Activated CD8-positive, alpha-beta memory T cell treated with anti-CD3 and anti-CD28 coated beads for 4 hours (primary cell): ENCODE data around the gene TNFRSF6B.

Experiments
- DNase-seq, 2 donors: peaks; one replicate each; pipeline ENCODE4 v3.0.0-alpha.2; 2020; ENCODE audit warnings: low read depth in 2 of 2

TNFRSF6B gene

DNA sequence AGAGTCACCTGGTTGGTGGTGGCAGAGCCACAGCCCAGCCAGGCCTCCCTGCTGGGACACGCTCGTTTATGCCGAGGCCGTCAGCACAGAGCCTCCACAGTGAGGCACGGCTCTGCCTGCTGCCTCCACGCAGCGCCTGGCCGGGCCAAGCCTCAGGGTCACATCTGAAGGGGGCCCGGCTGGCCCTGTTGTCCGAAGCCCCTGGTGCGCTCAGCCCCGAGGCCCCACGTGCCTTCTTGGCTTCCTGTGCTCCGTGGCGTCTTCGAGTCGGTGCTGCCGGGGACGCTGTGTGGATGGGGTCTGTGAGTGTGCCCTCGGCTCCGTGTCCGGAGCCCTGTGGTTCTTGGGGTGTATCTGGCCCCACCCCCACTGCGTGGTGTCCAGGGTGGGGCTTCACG, 10.4 kb upstream of the TNFRSF6B start:
- DNase-seq = no peak

DNA sequence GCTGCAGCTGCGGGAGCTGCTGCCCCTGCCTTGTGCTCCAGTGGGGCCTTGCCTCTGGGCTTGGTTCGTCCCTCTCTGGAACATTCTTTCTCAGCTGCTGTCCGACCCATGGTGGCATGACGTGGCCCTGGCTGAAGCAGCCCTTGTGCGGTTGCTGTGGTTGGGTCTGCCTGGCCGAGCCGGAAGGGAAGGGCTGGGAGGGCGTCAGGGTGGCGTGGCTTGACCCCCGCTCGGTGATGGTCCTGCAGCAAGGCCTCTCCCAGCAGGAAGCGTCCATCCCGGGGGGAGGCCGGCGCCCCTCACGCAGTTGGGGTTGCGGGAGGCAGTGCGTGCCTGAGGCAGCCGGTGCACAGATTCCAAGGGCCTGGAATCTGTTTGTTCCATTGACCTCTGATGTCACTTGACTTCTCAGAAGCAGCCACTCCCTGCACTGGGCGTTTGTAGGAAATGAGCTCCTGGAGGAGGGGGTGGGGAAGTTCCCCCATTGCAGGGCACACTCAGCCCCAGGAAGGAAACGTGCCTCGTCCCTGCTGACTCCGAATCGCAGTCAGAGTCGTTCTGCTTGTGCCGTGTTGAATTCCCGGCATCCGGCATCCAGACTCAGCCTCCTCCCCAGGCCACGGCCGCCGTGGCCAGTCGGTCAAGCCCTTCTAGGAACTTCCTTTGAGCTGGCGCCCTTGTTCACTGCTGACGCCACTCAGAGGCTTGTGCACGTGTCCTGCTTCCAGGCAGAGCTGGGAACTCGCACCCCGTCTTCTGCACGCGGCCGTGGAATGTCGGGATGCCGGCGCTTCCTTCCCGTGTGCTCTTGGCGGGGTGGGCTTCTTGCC, 9.7 kb upstream of the TNFRSF6B start:
- peak in 1 of 2 donors; percentile 45 for DNase-seq

DNA sequence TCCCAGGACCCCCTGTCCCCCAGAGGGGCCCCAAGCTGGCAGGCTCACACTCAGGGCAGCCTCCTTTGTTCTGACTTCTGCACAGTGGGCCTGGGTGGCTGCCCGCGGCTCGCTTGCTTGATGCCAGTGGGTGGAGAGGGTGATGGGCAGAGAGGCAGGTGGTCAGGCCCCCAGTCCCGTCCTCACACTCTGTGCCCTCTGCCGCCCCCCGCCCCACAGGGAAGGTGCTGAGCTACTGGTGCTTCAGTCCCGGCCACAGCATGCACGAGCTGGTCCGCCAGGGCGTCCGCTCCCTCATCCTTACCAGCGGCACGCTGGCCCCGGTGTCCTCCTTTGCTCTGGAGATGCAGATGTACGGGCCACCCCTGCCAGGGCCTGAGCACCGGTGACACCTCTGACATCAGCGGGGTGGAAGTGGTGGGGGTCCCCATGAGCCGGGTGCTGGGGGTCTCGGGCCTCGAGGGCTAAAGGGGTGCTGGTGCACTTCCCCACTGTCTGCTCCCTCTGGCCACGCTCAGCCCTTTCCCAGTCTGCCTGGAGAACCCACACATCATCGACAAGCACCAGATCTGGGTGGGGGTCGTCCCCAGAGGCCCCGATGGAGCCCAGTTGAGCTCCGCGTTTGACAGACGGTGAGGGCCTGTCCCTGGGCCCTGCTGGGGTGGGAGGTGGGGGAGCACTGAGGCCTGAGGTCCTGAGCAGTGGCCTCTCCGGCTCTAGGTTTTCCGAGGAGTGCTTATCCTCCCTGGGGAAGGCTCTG, 8.9 kb upstream of the TNFRSF6B start:
- no peak for DNase-seq

DNA sequence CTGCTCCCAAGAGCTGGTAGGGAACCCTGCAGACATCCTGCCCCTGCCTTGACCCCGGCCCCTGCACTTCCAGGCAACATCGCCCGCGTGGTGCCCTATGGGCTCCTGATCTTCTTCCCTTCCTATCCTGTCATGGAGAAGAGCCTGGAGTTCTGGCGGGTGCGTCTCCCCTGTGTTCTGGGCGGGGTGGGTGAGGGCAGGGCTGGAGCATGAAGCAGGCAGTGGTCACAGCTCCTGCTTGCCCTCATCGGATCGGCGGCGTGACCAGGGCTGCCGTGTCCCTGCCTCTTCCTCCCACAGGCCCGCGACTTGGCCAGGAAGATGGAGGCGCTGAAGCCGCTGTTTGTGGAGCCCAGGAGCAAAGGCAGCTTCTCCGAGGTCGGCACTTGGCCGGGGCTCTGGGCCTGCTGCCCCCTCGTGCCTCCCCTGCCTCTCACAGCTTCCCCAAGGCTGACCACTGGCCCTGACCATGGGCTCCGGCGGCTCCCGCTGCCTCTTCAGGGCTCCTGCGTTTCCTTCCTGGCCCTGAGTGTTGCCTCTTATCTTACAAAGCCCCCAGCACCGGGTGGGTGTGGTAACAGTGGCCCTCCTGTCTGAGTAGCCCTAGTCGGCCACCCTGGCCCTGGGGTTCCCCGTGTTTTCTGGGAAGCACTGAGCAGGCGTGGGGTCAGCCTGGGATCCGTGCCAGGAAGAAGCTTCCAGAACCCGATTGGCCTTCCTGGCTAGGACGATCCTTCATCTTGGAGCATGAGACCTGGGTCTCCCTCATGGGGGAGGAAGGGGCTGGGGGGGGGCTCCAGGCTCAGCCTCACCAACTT, 8.0 kb upstream of the TNFRSF6B start:
- no peak for DNase-seq

DNA sequence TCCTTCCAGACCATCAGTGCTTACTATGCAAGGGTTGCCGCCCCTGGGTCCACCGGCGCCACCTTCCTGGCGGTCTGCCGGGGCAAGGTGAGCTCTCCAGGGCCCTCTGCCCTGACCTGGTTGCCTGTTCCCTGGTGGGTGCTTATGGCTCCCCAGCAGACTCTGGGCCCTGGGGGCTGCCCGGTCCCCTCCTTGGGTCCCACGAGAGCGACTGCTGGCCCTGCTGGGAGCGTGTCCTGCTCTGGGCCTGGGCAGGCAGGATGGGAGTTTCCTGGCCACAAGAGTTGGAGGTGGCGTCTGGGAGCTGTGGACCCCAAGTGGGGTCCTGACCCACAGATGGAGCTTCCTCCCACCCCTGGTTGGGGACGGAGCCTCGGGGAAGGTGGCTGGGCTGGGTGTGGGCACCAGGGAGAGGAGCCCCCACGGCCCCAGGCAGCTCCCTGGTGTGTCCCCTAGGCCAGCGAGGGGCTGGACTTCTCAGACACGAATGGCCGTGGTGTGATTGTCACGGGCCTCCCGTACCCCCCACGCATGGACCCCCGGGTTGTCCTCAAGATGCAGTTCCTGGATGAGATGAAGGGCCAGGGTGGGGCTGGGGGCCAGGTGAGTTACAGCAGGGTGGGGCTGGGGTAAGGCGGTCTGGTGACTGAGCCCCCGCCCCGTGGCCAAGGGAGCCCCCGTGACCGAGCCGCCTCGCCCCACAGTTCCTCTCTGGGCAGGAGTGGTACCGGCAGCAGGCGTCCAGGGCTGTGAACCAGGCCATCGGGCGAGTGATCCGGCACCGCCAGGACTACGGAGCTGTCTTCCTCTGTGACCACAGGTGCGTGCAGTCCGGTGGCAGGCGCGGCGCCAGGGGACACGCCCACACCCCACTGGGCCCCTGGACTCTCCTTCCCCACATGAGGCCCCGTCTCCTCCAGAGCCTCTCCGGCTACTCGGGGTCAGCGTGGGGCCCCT, 7.1 kb upstream of the TNFRSF6B start:
- DNase-seq = no peak

DNA sequence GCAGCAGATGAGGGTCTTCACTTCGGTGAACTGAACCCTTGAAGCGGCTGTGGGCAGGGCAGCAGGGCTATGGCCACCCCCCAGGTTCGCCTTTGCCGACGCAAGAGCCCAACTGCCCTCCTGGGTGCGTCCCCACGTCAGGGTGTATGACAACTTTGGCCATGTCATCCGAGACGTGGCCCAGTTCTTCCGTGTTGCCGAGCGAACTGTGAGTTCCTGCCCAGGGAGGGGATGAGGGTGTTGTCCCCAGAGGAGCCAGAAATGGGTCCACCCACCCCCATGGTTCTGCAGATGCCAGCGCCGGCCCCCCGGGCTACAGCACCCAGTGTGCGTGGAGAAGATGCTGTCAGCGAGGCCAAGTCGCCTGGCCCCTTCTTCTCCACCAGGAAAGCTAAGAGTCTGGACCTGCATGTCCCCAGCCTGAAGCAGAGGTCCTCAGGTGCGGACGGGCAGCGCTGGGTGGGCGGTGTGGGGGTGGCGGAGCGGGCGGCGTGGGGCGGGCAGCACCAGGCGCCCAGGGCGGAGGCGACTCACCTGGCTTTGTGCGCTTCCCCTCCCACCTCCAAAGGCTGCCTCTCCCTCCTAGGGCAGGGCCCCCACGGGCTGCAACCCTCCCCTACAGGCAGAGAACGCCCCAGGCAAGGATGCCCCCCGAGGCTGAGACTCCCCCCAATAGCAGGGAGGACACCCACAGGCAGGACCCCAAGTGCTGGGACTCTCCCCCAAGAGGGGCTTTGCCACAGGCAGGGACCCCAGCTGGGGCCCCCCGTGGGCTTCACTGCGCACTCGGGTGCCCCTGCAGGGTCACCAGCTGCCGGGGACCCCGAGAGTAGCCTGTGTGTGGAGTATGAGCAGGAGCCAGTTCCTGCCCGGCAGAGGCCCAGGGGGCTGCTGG, 6.2 kb upstream of the TNFRSF6B start:
- no peak for DNase-seq

DNA sequence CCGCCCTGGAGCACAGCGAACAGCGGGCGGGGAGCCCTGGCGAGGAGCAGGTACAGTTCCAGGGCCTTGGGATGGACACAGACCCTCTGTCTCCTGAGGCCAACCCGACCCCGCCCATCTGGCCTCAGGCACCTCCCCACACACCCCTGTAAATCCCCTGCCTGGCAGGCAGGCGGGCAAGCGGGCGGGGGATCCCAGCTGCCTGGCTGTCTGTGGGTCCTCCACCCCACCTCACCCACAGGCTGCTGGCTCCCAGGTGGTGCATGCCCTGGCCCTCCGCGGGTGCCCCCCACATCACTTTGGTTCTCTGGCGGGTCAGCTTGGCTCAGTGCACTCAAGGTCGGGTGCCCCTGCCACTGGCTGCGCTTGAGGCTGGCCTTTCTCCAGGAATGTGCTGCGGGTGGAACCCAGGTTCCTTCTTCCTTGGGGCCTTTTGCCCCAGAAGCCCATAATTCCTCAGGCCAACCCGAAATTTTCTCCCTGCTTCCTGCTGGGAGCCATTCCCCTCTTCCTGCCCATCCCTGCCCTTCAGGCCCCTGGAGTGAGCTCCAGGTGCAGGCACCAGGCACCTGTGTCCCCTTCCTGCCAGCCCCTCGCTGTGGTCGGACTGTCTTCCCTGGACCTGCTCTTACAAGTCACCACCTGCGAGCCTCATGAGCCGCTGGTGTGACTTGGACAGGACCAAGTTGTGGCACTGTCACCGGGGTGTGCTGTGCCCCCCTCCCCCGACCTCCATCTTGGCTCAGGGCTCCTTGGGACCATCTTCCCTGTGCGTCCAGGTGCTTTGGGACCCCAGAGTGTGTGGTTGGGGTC, 5.3 kb upstream of the TNFRSF6B start:
- no peak for DNase-seq

DNA sequence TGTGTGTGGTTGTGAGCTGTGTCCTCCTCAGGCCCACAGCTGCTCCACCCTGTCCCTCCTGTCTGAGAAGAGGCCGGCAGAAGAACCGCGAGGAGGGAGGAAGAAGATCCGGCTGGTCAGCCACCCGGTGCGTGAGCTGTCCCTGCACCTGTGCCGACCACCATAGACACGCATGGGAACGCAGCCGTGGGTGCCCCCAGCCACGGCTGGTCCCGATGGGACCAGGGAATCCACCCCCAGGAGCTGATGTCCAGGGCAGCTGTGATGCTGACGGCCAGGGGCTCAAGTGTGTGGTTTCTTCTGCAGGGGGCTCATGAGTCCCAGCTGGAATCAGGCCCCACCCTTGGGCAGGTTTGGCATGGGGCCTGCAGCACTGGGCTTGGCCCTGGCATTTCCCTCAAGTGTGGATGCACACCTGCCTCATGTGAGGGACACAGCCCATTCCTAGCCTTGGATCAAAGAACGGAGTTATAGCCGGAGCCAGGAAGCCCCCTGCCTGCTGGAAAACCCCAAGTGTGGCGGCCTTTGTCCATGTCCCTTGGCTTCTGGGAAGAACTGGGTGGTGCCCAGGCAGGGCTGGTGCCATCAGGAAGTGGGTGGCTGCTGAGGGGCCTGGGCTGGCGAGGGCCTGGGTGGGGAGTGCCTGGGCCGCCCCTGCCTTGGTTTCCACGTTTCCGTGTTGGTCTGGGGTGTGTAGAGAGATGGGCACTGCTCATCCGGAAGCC, 4.6 kb upstream of the TNFRSF6B start:
- no peak for DNase-seq

DNA sequence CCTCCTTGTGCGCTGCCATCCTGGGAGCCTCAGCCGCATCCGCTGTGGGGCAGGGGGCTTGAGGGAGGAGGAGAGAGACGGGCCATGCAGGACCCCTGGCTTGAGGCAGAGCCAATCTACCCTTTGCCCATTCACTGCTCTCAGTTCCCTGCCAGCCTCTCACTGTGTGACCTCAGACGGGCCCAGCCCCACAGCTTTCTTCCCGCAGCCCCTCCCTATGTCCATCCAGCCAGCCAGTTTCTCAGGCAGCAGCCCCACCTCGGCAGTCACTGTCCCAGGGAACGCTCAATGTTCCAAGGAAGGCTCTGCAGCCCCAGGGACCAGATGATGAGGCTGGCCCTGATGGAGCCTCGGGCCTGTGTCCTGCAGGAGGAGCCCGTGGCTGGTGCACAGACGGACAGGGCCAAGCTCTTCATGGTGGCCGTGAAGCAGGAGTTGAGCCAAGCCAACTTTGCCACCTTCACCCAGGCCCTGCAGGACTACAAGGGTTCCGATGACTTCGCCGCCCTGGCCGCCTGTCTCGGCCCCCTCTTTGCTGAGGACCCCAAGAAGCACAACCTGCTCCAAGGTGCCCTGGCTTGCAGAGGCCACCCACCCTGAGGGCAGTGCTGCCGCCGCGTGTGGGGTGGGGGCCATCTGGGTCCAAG, 3.9 kb upstream of the TNFRSF6B start:
- DNase-seq = no peak

DNA sequence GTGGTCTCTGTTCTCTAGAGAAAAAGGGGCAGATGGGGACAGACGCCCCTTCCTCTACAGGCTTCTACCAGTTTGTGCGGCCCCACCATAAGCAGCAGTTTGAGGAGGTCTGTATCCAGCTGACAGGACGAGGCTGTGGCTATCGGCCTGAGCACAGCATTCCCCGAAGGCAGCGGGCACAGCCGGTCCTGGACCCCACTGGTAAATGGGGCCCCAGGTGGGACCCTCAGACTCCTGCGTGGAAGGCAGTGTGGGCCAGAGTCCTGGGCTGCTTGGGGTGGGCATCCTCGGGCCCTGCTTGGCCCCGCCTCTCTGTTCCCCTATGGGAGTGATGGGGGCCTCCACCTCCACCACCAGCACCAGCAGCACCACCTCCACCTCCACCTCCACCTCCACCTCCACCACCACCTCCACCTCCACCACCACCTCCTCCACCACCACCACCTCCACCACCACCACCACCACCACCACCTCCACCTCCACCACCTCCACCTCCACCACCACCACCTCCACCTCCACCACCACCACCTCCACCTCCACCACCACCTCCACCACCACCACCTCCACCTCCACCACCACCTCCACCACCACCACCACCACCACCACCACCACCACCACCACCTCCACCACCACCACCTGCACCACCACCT, 3.2 kb upstream of the TNFRSF6B start:
- no peak for DNase-seq

DNA sequence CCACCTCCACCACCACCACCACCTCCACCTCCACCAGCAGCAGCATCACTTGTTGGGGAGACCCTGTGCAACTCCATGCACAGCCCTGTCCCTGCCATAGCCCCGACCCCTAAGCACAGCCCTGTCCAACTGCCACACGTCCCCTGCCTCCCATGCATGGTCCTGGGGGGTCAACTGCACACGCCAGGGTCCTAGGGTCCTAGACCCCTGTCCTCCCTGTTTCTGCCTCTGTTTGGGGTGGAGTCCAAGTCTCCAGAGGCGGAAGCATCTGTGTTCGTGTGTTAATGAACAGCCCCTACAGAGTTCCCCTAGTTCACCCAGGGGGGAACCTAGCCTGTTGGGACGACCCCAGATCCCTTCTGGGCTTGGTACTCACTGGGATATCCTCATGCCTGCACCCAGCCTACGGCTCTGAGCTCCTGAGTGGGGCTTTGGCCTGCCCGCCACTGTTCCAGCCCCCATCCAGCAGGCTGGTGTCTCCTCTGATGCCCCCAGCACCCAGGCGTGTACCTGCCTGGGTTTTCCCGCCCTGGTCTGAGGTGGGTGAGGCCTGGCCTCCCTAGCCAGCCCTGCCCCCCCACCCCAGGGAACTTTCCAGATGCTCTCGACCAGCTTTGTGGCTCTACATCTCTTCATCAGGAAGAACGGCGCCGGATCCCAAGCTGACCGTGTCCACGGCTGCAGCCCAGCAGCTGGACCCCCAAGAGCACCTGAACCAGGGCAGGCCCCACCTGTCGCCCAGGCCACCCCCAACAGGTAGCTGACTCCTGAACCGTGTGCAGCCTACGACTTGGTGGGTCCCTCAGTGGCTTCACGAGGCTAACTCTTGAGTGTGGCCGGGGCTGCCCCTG, 2.5 kb upstream of the TNFRSF6B start:
- DNase-seq = no peak

DNA sequence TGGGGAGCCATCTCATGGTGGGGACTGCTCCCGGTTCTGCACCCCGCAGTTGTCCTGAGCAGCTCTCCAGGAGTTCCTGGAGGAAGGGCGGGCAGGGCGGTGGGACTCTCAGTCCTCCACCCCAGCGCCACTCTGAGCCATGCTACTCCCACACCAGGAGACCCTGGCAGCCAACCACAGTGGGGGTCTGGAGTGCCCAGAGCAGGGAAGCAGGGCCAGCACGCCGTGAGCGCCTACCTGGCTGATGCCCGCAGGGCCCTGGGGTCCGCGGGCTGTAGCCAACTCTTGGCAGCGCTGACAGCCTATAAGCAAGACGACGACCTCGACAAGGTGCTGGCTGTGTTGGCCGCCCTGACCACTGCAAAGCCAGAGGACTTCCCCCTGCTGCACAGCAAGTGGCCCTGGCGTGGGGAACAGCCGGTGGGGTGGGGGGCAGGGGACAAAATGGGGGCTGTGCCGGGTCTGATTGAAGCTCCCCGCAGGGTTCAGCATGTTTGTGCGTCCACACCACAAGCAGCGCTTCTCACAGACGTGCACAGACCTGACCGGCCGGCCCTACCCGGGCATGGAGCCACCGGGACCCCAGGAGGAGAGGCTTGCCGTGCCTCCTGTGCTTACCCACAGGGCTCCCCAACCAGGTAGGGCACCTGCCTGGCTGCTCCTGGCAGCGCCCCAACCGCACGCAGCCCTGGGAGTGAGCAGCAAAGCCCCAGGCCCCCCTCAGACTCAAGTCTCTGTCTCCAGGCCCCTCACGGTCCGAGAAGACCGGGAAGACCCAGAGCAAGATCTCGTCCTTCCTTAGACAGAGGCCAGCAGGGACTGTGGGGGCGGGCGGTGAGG, 1.6 kb upstream of the TNFRSF6B start:
- DNase-seq = no peak

DNA sequence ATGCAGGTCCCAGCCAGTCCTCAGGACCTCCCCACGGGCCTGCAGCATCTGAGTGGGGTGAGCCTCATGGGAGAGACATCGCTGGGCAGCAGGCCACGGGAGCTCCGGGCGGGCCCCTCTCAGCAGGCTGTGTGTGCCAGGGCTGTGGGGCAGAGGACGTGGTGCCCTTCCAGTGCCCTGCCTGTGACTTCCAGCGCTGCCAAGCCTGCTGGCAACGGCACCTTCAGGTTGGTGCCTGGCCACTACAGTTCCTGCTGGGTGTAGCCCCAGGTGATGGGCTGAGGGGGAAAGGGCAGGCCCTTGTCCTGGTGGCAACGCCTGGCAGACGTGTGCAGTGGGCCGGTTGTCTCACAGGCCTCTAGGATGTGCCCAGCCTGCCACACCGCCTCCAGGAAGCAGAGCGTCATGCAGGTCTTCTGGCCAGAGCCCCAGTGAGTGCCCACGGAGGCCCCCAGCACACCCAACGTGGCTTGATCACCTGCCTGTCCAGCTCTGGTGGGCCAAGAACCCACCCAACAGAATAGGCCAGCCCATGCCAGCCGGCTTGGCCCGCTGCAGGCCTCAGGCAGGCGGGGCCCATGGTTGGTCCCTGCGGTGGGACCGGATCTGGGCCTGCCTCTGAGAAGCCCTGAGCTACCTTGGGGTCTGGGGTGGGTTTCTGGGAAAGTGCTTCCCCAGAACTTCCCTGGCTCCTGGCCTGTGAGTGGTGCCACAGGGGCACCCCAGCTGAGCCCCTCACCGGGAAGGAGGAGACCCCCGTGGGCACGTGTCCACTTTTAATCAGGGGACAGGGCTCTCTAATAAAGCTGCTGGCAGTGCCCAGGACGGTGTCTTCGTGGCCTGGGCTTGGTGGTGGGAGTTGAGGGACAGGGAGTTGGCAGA, 787 bp upstream of the TNFRSF6B start:
- no peak for DNase-seq

DNA sequence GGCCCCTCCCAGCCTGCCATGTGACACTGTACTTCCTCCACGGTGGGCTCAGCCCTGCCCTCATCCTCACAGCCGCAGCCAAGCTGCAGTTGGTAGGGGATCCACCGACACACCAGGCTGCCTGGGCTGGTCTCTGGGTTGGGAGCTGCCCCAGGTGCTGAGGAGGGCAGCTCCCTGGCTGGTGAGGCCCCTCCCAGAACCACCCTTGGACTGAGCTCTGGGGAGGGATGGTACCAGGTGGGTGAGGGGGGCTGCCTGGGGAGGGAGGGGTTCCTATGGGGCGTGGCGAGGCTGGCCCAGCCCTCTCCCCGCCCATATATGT, 185 bp upstream of the TNFRSF6B start:
- DNase-seq = no peak

DNA sequence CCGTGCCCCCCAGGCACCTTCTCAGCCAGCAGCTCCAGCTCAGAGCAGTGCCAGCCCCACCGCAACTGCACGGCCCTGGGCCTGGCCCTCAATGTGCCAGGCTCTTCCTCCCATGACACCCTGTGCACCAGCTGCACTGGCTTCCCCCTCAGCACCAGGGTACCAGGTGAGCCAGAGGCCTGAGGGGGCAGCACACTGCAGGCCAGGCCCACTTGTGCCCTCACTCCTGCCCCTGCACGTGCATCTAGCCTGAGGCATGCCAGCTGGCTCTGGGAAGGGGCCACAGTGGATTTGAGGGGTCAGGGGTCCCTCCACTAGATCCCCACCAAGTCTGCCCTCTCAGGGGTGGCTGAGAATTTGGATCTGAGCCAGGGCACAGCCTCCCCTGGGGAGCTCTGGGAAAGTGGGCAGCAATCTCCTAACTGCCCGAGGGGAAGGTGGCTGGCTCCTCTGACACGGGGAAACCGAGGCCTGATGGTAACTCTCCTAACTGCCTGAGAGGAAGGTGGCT, 960 bp downstream of the TNFRSF6B start:
- DNase-seq = no peak
